ENCODE data around the gene GATA6.

Gene GATA6

GRCh38 chr18:22166069-22166950 is 3.1 kb upstream of the GATA6 start:
- DNase-seq (ENCODE audit: low read depth, low spot score) = no peak

- DNase-seq (ENCODE audit: low read depth, low spot score) = no peak
These were observed 2.3 kb upstream of the GATA6 start for GRCh38 chr18:22167091-22167470.

GRCh38 chr18:22167471-22168241 is 1.7 kb upstream of the GATA6 start:
- no peak for DNase-seq (ENCODE audit: low read depth, low spot score)

GRCh38 chr18:22168360-22168921 is 948 bp upstream of the GATA6 start:
- DNase-seq (ENCODE audit: low read depth, low spot score) = no peak

GRCh38 chr18:22169889-22170420 is 566 bp downstream of the GATA6 start:
- no peak for DNase-seq (ENCODE audit: low read depth, low spot score)

GRCh38 chr18:22170421-22171257 is 1.2 kb downstream of the GATA6 start:
- no peak for DNase-seq (ENCODE audit: low read depth, low spot score)

- no peak for DNase-seq (ENCODE audit: low read depth, low spot score)
These were observed 2.1 kb downstream of the GATA6 start for GRCh38 chr18:22171258-22172119.

GRCh38 chr18:22172120-22172582 is 2.8 kb downstream of the GATA6 start:
- no peak for DNase-seq (ENCODE audit: low read depth, low spot score)

- DNase-seq (ENCODE audit: low read depth, low spot score) = no peak
These were observed 3.2 kb downstream of the GATA6 start for GRCh38 chr18:22172594-22173049.

- no peak for DNase-seq (ENCODE audit: low read depth, low spot score)
These were observed 4.0 kb downstream of the GATA6 start for GRCh38 chr18:22173221-22173927.

GRCh38 chr18:22173928-22174301 is 4.5 kb downstream of the GATA6 start:
- DNase-seq (ENCODE audit: low read depth, low spot score) = no peak

- DNase-seq (ENCODE audit: low read depth, low spot score) = no peak
These were observed 5.2 kb downstream of the GATA6 start for GRCh38 chr18:22174341-22175145.

- DNase-seq (ENCODE audit: low read depth, low spot score) = no peak
These were observed 6.0 kb downstream of the GATA6 start for GRCh38 chr18:22175346-22175745.

GRCh38 chr18:22176420-22177326 is 7.3 kb downstream of the GATA6 start:
- no peak for DNase-seq (ENCODE audit: low read depth, low spot score)

GRCh38 chr18:22177327-22177871 is 8.0 kb downstream of the GATA6 start:
- DNase-seq (ENCODE audit: low read depth, low spot score) = no peak

- no peak for DNase-seq (ENCODE audit: low read depth, low spot score)
These were observed 9.8 kb downstream of the GATA6 start for GRCh38 chr18:22179174-22179573.

- DNase-seq (ENCODE audit: low read depth, low spot score) = no peak
These were observed 10.2 kb downstream of the GATA6 start for GRCh38 chr18:22179631-22180030.
